Colonic mucosa (tissue), 4 donors: ENCODE data around the gene STIM1. TPM values are rescaled to one million over a fixed set of nuclear protein-coding genes. Genes with fewer than 3 reads are reported as not detected.

ENCODE experiments used
- DNase-seq: peaks from one replicate; pipeline ENCODE4 v3.0.0-alpha.2; 2020
- H3K27ac ChIP-seq: fragments of 200-600 bp; one replicate; pipeline ENCODE4 v1.8.0; 2021
- H3K27me3 ChIP-seq: fragments of 200-600 bp; one replicate; pipeline ENCODE4 v1.8.0; 2021
- H3K36me3 ChIP-seq: fragments of 200-600 bp; one replicate; pipeline ENCODE4 v1.8.0; 2021
- H3K4me1 ChIP-seq: fragments of 200-600 bp; one replicate; pipeline ENCODE4 v1.8.0; 2021; ENCODE audit warnings: mild to moderate bottlenecking
- H3K4me3 ChIP-seq: fragments of 200-600 bp; one replicate; pipeline ENCODE4 v1.8.0; 2021
- H3K9ac ChIP-seq, 2 donors: one replicate each; pipeline ENCODE4 v1.7.0; 2013; ENCODE audit warnings: control low read depth in 2 of 2, low read depth in 2 of 2, low read length in 2 of 2
- H3K9me3 ChIP-seq: fragments of 200-600 bp; one replicate; pipeline ENCODE4 v1.8.0; 2021
- CTCF ChIP-seq: fragments of 200-600 bp; IDR thresholded peaks from one replicate; pipeline ENCODE4 v1.8.0; 2022; ENCODE audit warnings: antibody characterized with exemption, mild to moderate bottlenecking
- intact Hi-C: fragments of 100-400 bp; cut with DNase I; formaldehyde crosslinking; loops from one replicate; pipeline ENCODE4 v1.14.1; 2022
- total RNA-seq, 2 donors: library from RNA; stranded (reverse); fragmentation: NEBNext Ultra II Directional in 1 of 2; extraction: Animal tissue kit (Norgen Biotek cat#: 25700) in 1 of 2; gene quantifications; one replicate each; pipeline ENCODE4 v1.2.1, GENCODE V29; 2021
- donor health status: healthy.
- donor health status: DM: no; HTN: no; CAD: no.
- donor health status: DM: no; HTN: no; CAD: no.

The STIM1 gene
- total RNA-seq, 2 donors from 2014 or later = 39.1 to 56.8 TPM

- Histone ChIP-seq H3K4me1 (peaks cover 4% of the 10 kb centered on the region), H3K27ac (no peak overlapping the region), H3K9ac (no peak overlapping the region), H3K9me3 (no peaks in the 10 kb centered on the region), H3K4me3 (no peak overlapping the region), H3K36me3 (no peaks in the 10 kb centered on the region), H3K27me3 (no peaks in the 10 kb centered on the region)
- intact Hi-C loops = no loop called here
- no peak for TF ChIP-seq CTCF
- DNase-seq = no peak
Observed at GRCh38 chr11:4068962-4069361, 213.5 kb downstream of the STIM1 start.

DNA sequence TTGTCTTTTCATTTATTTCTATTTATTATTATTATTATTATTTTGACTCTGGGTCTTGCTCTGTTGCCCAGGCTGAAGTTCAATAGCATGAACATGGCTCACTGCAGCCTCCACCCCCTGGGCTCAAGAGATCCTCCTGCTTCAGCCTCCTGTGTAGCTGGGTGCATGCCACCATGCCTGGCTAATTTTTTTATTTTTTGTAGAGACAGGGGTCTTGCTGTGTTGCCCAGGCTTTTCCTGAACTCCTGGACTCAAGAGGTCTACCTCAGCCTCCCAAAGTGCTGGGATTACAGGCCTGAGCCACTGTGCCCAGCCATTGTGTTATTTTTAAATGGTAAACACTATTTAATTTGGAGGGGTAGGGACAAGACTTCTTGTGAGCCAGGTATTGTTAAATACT lies 215.9 kb downstream of the STIM1 start:
- H3K27me3 ChIP-seq = no peaks in the 10 kb centered on the region
- no peaks in the 10 kb centered on the region for H3K36me3 ChIP-seq
- TF ChIP-seq CTCF = no peak
- no peak overlapping the region for H3K4me3 ChIP-seq
- DNase-seq = no peak
- H3K4me1 ChIP-seq = no peaks in the 10 kb centered on the region
- no peak overlapping the region for H3K9ac ChIP-seq
- no peak overlapping the region for H3K27ac ChIP-seq
- intact Hi-C loops = no loop called here
- no peaks in the 10 kb centered on the region for H3K9me3 ChIP-seq

DNA sequence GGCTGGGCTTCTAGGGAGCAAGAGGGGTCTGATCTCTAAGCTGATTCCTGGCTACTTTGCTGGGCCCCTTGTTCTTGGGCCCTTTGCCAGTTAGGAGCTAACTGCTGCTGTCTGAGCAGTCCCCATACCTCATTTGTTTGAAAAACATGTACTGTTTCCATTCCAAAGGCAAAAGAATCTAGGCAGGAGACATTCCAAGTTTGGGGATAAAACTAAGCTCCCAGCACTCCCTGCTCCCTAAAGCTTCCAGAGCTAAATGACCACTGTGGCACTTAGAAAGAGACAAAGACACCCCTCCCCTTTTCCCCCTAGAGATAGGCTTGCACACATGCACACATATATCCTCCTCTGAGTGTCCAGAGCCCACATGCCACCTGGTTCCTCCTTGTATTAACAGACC lies 216.4 kb downstream of the STIM1 start:
- no peaks in the 10 kb centered on the region for H3K27me3 ChIP-seq
- intact Hi-C loops = loop anchor here (2.0 kb wide), 1 partner anchor 223 kb away; no protein-coding TSS in a partner anchor
- H3K36me3 ChIP-seq = no peaks in the 10 kb centered on the region
- no peaks in the 10 kb centered on the region for H3K9me3 ChIP-seq
- TF ChIP-seq CTCF = no peak
- H3K4me1 ChIP-seq = no peaks in the 10 kb centered on the region
- no peak for DNase-seq
- no peak overlapping the region for H3K27ac ChIP-seq
- no peak overlapping the region for H3K4me3 ChIP-seq
- no peak overlapping the region for H3K9ac ChIP-seq

DNA sequence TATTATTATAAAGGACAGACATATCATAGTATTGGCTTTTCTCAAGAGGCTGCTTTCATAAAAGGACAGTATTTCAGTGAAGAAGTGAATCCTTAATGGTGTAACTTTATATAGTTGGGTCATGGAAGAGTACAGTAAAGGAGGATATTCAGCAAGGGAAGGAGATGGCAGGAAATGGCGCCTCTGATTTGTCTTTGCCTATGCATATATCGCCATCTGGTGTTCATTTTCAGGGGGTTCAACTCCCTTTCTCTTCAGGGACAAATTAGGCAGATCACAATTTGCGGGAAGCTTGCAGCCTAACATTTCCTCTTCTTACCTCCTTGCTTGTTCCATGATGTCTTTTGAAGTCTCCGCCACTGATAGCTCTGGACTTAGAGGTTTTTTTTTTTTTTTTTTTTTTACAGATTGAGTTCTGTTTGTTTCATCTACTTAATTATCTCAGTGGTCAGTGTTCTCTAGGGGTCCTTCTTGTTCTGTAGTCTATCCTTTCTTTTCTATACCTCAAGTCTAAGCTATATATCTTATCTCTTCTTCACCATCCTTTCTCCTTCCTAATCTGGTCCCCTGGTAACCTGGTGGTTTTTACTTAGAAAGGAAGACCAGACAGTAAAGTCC lies 217.3 kb downstream of the STIM1 start:
- TF ChIP-seq CTCF = peak; percentile 81
- H3K27ac ChIP-seq = no peak overlapping the region
- H3K9ac ChIP-seq = no peak overlapping the region
- peak; percentile 72 for DNase-seq
- H3K9me3 ChIP-seq = no peaks in the 10 kb centered on the region
- no peaks in the 10 kb centered on the region for H3K4me1 ChIP-seq
- H3K27me3 ChIP-seq = no peaks in the 10 kb centered on the region
- intact Hi-C loops = loop anchor here (2.0 kb wide), 1 partner anchor 224 kb away; no protein-coding TSS in a partner anchor
- H3K36me3 ChIP-seq = no peaks in the 10 kb centered on the region
- no peak overlapping the region for H3K4me3 ChIP-seq

DNA sequence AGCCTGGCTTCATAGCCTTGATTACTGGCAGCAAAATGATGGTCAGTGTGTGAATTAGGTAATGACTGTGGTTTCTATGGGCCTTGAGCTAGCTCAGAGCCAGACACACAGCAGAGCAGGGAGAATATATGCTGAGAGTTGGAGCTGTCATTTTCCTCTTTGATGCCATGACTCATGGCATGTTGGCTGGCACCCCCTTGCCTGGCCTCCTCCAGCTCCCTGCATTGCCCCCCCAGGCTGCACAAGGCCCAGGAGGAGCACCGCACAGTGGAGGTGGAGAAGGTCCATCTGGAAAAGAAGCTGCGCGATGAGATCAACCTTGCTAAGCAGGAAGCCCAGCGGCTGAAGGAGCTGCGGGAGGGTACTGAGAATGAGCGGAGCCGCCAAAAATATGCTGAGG lies 218.8 kb downstream of the STIM1 start:
- no peak for DNase-seq
- Histone ChIP-seq H3K27ac (no peak overlapping the region), H3K9ac (no peak overlapping the region), H3K36me3 (no peaks in the 10 kb centered on the region), H3K27me3 (no peaks in the 10 kb centered on the region), H3K4me1 (no peaks in the 10 kb centered on the region), H3K9me3 (no peaks in the 10 kb centered on the region), H3K4me3 (no peak overlapping the region)
- intact Hi-C loops = no loop called here
- no peak for TF ChIP-seq CTCF
